ENCODE results near the gene FALEC.
"Not testable (repeated sequence)": the region's sequence is repeated elsewhere in the genome, so short reads cannot be mapped to it uniquely, and the experiment has no call there.

Gene FALEC

DNA sequence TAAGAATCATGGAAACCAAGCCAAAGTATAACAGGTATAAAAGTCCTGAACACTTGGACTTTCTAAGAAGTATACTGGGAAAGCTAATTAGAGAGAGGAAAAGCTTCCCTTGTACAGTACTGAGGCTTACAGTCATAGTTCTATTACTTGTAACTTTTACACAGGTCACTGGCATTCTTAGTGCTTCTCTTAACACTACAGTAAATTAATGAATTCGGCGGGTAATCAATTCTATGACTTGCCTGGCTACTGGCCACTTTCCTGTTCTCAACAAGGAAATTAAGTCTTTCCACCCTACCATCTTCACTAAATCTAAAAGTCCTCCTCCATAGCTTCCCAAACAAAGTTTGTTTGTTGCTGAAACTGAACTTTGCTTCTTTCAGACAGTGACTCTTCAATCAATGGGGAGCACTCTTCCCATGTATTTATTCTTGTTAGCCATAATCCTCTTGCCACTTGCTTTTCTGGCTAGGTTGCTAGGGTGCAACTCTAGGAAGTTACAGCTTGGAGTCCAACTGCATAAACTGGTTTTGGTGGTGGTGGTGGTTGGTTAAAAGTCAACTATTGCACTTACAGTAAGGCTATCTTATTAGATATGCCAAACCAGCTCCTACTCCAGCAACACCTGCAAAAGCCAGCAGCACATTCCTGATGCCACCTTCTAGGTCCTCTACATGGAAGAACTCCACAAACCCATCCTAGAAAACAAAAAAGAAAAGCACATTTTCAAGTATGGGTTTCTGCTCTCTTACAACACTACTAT is 61.4 kb downstream of the FALEC start:
- FAIRE-seq = no peak

DNA sequence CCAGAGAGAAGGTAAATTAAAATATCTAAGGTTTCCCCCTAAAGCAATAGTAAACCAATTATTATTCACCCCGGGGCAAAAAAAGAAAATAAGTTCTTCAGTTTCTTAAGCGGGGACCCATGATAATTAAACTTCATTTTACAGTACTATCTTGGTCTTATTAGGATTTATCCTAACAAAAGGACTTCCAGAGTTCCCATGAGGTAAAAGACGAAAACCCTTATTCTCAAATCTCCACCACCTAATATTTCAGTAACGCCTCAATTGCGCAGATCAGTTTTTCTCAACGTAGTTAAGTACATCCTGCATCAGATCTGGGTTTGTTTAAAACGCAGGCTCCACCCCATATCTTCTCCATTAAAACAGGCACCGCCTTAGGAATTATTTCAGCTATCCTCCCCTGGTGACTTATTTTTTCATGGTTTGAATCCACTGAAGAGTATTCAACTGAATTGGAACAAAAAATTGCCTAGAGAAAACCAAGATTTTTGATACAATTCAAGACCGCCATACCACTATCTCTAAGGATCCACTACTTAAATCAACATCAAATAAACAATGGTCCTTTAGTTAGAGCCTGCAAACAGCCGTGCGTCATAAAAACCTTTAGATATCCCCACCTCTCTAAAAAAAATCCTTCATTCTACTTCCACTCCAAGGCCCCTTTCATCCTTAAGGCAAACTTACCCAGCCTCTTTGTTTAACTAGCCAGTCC is 62.2 kb downstream of the FALEC start:
- FAIRE-seq = no peak

- no peak for FAIRE-seq
Measured at GRCh38 chr1:150578272-150579109, 62.9 kb downstream of the FALEC start.

GRCh38 chr1:150579110-150579944 is 63.8 kb downstream of the FALEC start, which contains the start of gene MCL1:
Gene MCL1 (minus strand): TSS chr1:150579610. CDS start chr1:150579530, 80 bp downstream.
- FAIRE-seq = no peak

DNA sequence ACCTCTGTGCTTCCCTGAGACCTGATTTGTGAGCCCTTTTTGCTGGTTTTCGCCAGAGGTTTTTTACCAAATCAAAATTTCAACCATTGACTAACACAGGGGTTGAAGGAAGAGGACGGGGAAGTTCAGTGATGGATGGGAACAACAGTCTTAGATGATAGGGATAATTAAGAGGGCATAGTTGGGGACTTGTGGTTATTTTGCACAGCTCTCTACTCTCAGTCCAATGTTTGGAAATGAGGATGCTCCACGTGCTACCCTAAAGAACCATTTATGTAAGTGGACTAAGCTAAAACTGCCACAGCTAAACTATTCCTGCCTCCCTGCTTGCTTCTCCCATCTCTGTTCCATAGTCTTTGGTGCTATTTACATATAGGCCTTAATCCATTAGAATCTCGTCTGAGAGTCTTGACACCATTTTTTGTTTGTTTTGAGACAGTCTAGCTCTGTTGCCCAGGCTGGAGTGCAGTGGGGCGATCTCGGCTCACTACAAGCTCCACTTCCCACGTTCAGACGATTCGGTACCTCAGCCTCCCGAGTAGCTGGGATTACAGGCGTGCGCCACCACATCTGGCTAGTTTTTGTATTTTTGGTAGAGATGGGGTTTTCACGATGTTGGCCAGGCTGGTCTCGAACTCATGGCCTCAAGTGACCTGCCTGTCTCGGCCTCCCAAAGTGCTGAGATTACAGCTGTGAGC is 64.5 kb downstream of the FALEC start:
- no peak for FAIRE-seq

DNA sequence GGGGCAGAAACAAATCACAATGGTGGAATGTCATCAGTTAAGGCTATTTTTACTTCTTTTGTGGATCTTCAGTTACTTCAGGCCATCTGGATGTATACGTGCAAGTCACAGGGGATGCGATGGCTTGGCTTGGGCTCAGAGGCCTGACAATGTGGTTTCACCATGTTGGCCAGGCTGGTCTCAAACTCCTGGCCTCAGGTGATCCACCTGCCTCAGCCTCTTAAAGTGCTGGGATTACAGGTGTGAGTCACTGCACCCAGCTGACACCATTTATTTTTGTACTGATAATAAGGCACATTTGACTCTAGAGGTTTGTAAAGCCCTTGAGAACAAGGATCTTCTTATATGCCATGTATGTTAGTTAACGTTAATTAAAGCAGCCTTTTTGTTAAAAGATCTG is 65.4 kb downstream of the FALEC start:
- FAIRE-seq = not testable (repeated sequence)

GRCh38 chr1:150581437-150581836 is 65.9 kb downstream of the FALEC start:
- not testable (repeated sequence) for FAIRE-seq

GRCh38 chr1:150581962-150582361 is 66.4 kb downstream of the FALEC start:
- not testable (repeated sequence) for FAIRE-seq

GRCh38 chr1:150582371-150582770 is 66.8 kb downstream of the FALEC start:
- FAIRE-seq = no peak
